ENCODE data around the gene RHOD.

The RHOD gene

DNA sequence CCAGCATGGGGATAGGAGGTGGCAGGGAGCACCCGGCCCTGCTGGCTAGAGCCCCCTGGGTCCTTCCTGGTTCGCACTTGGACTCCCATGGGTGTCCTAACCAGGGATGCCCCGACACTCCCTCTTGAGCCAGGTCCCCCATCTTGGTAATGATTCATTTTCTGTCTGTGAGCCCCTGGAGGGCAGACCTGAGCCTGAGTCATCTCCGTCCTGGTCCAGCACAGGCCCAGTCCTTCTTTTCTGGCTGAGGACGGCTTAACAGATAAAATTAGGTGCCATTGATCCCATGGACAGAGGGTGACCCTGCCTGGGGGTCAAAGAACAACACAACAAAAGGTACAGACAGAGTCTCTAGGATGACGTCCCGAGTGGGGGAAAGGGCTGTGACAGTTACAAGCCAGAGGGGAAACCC lies 3.5 kb downstream of the RHOD start:
- TF ChIP-seq BACH2 (CRISPR knock-in tag; IDR thresholded peaks at IDR 0.05; ENCODE audit: borderline replicate concordance): no peak
- TF ChIP-seq GLIS3 (CRISPR knock-in tag; IDR thresholded peaks at IDR 0.05): no peak
- no peak for TF ChIP-seq OSR1 (CRISPR knock-in tag; IDR thresholded peaks at IDR 0.05)
- TF ChIP-seq, protein P1, sequence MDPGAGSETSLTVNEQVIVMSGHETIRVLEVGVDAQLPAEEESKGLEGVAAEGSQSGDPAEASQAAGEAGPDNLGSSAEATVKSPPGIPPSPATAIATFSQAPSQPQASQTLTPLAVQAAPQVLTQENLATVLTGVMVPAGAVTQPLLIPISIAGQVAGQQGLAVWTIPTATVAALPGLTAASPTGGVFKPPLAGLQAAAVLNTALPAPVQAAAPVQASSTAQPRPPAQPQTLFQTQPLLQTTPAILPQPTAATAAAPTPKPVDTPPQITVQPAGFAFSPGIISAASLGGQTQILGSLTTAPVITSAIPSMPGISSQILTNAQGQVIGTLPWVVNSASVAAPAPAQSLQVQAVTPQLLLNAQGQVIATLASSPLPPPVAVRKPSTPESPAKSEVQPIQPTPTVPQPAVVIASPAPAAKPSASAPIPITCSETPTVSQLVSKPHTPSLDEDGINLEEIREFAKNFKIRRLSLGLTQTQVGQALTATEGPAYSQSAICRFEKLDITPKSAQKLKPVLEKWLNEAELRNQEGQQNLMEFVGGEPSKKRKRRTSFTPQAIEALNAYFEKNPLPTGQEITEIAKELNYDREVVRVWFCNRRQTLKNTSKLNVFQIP (CRISPR knock-in tag; IDR thresholded peaks at IDR 0.05; ENCODE audit: borderline replicate concordance, low read depth): no peak
- no peak for TF ChIP-seq ZNF70 (CRISPR knock-in tag; IDR thresholded peaks at IDR 0.05)
- no peak for TF ChIP-seq SNAI2 (CRISPR knock-in tag; IDR thresholded peaks at IDR 0.05)
- no peak for TF ChIP-seq ZNF8 (CRISPR knock-in tag; IDR thresholded peaks at IDR 0.05)
- no peak for TF ChIP-seq ZFP30 (CRISPR knock-in tag; IDR thresholded peaks at IDR 0.05)
- no peak for TF ChIP-seq RARB (CRISPR knock-in tag; IDR thresholded peaks at IDR 0.05)
- TF ChIP-seq ZC3H10 (CRISPR knock-in tag; IDR thresholded peaks at IDR 0.05): no peak
- TF ChIP-seq ESRRG (CRISPR knock-in tag; IDR thresholded peaks at IDR 0.05): no peak
- TF ChIP-seq, protein P2, sequence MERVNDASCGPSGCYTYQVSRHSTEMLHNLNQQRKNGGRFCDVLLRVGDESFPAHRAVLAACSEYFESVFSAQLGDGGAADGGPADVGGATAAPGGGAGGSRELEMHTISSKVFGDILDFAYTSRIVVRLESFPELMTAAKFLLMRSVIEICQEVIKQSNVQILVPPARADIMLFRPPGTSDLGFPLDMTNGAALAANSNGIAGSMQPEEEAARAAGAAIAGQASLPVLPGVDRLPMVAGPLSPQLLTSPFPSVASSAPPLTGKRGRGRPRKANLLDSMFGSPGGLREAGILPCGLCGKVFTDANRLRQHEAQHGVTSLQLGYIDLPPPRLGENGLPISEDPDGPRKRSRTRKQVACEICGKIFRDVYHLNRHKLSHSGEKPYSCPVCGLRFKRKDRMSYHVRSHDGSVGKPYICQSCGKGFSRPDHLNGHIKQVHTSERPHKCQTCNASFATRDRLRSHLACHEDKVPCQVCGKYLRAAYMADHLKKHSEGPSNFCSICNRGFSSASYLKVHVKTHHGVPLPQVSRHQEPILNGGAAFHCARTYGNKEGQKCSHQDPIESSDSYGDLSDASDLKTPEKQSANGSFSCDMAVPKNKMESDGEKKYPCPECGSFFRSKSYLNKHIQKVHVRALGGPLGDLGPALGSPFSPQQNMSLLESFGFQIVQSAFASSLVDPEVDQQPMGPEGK (CRISPR knock-in tag; IDR thresholded peaks at IDR 0.05; ENCODE audit: borderline replicate concordance): no peak
- TF ChIP-seq, protein P3, sequence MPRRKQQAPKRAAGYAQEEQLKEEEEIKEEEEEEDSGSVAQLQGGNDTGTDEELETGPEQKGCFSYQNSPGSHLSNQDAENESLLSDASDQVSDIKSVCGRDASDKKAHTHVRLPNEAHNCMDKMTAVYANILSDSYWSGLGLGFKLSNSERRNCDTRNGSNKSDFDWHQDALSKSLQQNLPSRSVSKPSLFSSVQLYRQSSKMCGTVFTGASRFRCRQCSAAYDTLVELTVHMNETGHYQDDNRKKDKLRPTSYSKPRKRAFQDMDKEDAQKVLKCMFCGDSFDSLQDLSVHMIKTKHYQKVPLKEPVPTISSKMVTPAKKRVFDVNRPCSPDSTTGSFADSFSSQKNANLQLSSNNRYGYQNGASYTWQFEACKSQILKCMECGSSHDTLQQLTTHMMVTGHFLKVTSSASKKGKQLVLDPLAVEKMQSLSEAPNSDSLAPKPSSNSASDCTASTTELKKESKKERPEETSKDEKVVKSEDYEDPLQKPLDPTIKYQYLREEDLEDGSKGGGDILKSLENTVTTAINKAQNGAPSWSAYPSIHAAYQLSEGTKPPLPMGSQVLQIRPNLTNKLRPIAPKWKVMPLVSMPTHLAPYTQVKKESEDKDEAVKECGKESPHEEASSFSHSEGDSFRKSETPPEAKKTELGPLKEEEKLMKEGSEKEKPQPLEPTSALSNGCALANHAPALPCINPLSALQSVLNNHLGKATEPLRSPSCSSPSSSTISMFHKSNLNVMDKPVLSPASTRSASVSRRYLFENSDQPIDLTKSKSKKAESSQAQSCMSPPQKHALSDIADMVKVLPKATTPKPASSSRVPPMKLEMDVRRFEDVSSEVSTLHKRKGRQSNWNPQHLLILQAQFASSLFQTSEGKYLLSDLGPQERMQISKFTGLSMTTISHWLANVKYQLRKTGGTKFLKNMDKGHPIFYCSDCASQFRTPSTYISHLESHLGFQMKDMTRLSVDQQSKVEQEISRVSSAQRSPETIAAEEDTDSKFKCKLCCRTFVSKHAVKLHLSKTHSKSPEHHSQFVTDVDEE (CRISPR knock-in tag; IDR thresholded peaks at IDR 0.05): no peak
- peak; percentile 51 for ATAC-seq

DNA sequence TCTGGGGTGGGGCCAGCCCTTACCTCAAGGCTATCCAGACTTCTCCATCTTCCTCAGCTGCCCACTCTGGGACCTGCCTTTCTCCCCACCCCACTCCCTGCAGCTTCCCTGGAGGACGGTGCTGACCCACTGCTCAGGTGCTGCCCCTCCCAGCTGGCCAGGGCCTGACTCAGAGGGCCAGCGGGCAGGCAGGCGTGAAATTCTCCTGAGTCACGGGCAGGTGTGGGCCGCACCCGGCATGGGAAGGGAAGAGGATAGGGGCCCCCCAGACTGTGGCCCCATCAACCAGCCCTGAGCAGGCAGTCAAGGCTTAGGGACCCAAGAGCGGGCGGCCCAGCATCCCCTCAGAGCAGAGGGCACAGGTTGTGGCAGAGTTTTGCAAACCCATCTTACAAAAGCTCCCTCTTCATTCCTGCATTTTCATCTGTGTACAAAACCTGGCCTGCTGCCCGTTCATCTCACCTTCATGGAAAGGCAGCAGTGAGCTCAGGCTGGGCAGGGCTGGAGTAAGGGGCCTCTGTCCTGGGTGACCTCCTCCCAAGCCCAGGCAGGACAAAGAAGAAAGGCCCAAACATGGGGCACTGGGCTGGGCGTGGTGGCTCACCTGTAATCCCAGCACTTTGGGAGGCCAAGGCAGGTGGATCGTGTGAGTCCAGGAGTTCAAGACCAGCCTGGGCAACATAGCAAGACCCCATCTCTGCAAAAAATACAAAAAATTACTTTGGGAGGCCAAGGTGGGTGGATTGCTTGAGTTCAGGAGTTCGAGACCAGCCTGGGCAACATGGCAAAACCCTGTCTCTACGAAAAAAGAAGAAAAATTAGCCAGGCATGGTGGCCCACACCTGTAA lies 6.1 kb downstream of the RHOD start:
- no peak for ATAC-seq
- TF ChIP-seq ZFP3 (CRISPR knock-in tag; IDR thresholded peaks at IDR 0.05): no peak
- no peak for TF ChIP-seq TCF4 (CRISPR knock-in tag; IDR thresholded peaks at IDR 0.05; ENCODE audit: borderline replicate concordance)
- TF ChIP-seq SNAI2 (CRISPR knock-in tag; IDR thresholded peaks at IDR 0.05): no peak
- TF ChIP-seq, protein P2 (CRISPR knock-in tag; IDR thresholded peaks at IDR 0.05; ENCODE audit: borderline replicate concordance): no peak

DNA sequence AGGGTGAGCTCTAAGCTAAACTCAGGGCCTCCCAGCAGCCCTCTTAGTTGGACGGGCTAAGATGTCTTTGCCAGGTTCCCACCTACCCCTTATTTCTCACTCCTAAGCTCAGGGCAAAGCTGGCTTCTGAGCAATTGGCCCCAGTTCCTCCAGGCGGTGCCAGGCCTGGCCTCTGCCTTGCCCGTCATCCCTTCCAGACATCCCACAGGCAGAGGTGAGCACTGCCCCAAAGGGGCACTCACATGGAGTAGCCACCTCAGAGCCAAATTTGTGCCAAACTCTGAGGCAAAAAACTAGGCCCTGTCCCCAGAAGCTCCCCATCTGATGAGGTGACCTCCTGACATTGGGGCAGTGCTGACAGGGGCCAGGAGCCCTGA lies 9.7 kb downstream of the RHOD start:
- no peak for ATAC-seq

More for the DNA sequence above, 9.7 kb downstream of the RHOD start:
- TF ChIP-seq ARNTL (CRISPR knock-in tag; IDR thresholded peaks at IDR 0.05; ENCODE audit: borderline replicate concordance, low read depth): no peak
- TF ChIP-seq, protein P1 (CRISPR knock-in tag; IDR thresholded peaks at IDR 0.05; ENCODE audit: borderline replicate concordance, low read depth): no peak
- TF ChIP-seq CSDC2 (CRISPR knock-in tag; IDR thresholded peaks at IDR 0.05): no peak
- TF ChIP-seq ESRRG (CRISPR knock-in tag; IDR thresholded peaks at IDR 0.05): no peak
- no peak for TF ChIP-seq ZC3H10 (CRISPR knock-in tag; IDR thresholded peaks at IDR 0.05)
- no peak for TF ChIP-seq TCF4 (CRISPR knock-in tag; IDR thresholded peaks at IDR 0.05; ENCODE audit: borderline replicate concordance)
- no peak for TF ChIP-seq ISL1 (CRISPR knock-in tag; IDR thresholded peaks at IDR 0.05)
- TF ChIP-seq, protein P3 (CRISPR knock-in tag; IDR thresholded peaks at IDR 0.05): no peak

Data from SK-N-SH treated with all-trans-retinoic acid at 6 μM for 48 hours (cell line).